Stimulated activated CD8-positive, alpha-beta memory T cell treated with anti-CD3 and anti-CD28 coated beads, Interleukin-15, amount 100 ng/mL, for 48 hours (primary cell): ENCODE measurements around the gene PSMA7.
"Not testable (repeated sequence)": the region's sequence is repeated elsewhere in the genome, so short reads cannot be mapped to it uniquely, and the experiment has no call there.

Experiments
- DNase-seq, 2 donors: peaks; one replicate each; pipeline ENCODE4 v3.0.0-alpha.2; 2020; ENCODE audit warnings: low read depth in 2 of 2

Gene PSMA7

GRCh38 chr20:62155428-62156253 lies 12.4 kb upstream of the PSMA7 start:
- DNase-seq = no peak

GRCh38 chr20:62151835-62152364 lies 8.7 kb upstream of the PSMA7 start:
- no peak for DNase-seq

GRCh38 chr20:62151225-62151624 lies 8.0 kb upstream of the PSMA7 start:
- DNase-seq = no peak

GRCh38 chr20:62150310-62150575 lies 7.0 kb upstream of the PSMA7 start:
- no peak for DNase-seq

GRCh38 chr20:62149532-62150309 lies 6.5 kb upstream of the PSMA7 start:
- no peak for DNase-seq

- no peak for DNase-seq
Observed at GRCh38 chr20:62148908-62149314, 5.7 kb upstream of the PSMA7 start.

GRCh38 chr20:62148383-62148782 lies 5.2 kb upstream of the PSMA7 start:
- not testable (repeated sequence) for DNase-seq

- no peak for DNase-seq
Observed at GRCh38 chr20:62147528-62147927, 4.3 kb upstream of the PSMA7 start.

GRCh38 chr20:62147125-62147524 lies 3.9 kb upstream of the PSMA7 start:
- DNase-seq = no peak

GRCh38 chr20:62146019-62146755 lies 3.0 kb upstream of the PSMA7 start:
- no peak for DNase-seq

GRCh38 chr20:62145688-62146018 lies 2.5 kb upstream of the PSMA7 start:
- no peak for DNase-seq

- peak; percentile 45 to 49 for DNase-seq
Observed at GRCh38 chr20:62143957-62144825, 997 bp upstream of the PSMA7 start.

GRCh38 chr20:62142252-62143080 lies 728 bp downstream of the PSMA7 start:
- DNase-seq = no peak

GRCh38 chr20:62141397-62142251 lies 1.6 kb downstream of the PSMA7 start:
- no peak for DNase-seq

- DNase-seq = no peak
Observed at GRCh38 chr20:62141043-62141396, 2.2 kb downstream of the PSMA7 start.

- no peak for DNase-seq
Observed at GRCh38 chr20:62139636-62140035, 3.6 kb downstream of the PSMA7 start.

GRCh38 chr20:62138912-62139311 lies 4.3 kb downstream of the PSMA7 start:
- no peak for DNase-seq

GRCh38 chr20:62138204-62138543 lies 5.0 kb downstream of the PSMA7 start:
- no peak for DNase-seq

- no peak for DNase-seq
Observed at GRCh38 chr20:62137478-62138203, 5.6 kb downstream of the PSMA7 start.
